GM12878 (cell line): ENCODE results near the gene SNAPC3.

Source experiments
- CEBPB ChIP-seq, 2 experiments: fragments of 150-350 bp in 1 of 2; IDR thresholded peaks; 2 replicates each; pipeline ENCODE4 v1.6.1; 2012 to 2014; ENCODE audit warnings: low read depth in 2 of 2, low read length in 2 of 2, borderline replicate concordance in 1 of 2, inconsistent platforms in 1 of 2
- POLR2A ChIP-seq: IDR thresholded peaks from 2 replicates; pipeline ENCODE4 v1.6.1; 2011; ENCODE audit warnings: low read depth, mild to moderate bottlenecking, low read length
- SUZ12 ChIP-seq: fragments of 200-600 bp; sonication (generic); IDR thresholded peaks from one replicate; pipeline ENCODE4 v1.6.1; 2018; ENCODE audit warnings: antibody characterized with exemption, mild to moderate bottlenecking; ENCODE audit not compliant: unreplicated experiment

DNA sequence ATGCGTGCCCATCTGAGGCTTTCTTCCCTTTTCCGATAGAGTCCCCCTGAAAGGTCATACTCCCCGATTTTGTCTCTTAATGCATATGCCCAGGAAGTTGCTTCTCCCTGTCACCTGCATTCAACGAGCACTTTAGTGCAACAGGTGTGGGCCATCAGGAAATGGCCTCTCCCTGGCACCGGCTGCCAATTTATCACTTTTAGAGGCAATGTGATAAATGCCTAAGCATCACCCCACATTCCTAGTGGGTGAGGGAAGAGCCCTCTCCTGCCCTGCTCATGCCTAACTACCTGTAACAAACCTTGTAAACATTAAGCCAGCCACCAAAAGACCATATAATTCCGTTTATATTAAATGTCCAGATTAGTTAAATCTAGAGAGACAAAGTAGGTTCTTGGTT is 1.1 kb upstream of the SNAPC3 start:
- TF ChIP-seq POLR2A = no peak
- TF ChIP-seq SUZ12 = no peak
- TF ChIP-seq CEBPB (IDR thresholded peaks at IDR 0.05; ENCODE audit: borderline replicate concordance in 1 of 2, low read depth in 2 of 2, low read length in 2 of 2) = no peak
